ENCODE measurements around the gene RRAGD. TPM values are rescaled to one million over a fixed set of nuclear protein-coding genes. Genes with fewer than 3 reads are reported as not detected.

Gene RRAGD
- total and polyA plus RNA-seq, 2 experiments from 2014 or later: 7.0 to 20.1 TPM

GRCh38 chr6:89436226-89436625 lies 24.2 kb upstream of the RRAGD start:
- Histone ChIP-seq H2AFZ (no peak overlapping the region), H4K20me1 (replicated peaks; ENCODE audit: insufficient read depth) (no peaks in the 10 kb centered on the region; the same call in 1 of the 2 replicates), H3F3A (replicated peaks; ENCODE audit: low read depth) (no peaks in the 10 kb centered on the region), H3K4me2 (no peak overlapping the region), H3K9me2 (ENCODE audit: insufficient read depth) (no peaks in the 10 kb centered on the region), H3K4me3 (no peak overlapping the region), H3K27ac (ENCODE audit: low read depth) (no peak overlapping the region), H3K36me3 (ENCODE audit: insufficient read depth) (no peaks in the 10 kb centered on the region), H3K27me3 (ENCODE audit: insufficient read depth) (peaks cover 45% of the 10 kb centered on the region), H3K4me1 (ENCODE audit: insufficient read depth) (peaks cover 14% of the 10 kb centered on the region), H3K79me2 (replicated peaks; ENCODE audit: insufficient read depth) (no peaks in the 10 kb centered on the region; the same call in 1 of the 2 replicates)
- no peak for ATAC-seq
- peaks cover 17% of the 10 kb centered on the region for H3K4me1 Mint-ChIP-seq
- no peak overlapping the region for H3K27ac Mint-ChIP-seq
- no peaks in the 10 kb centered on the region; the same call in 2 of the 3 replicates for H3K36me3 Mint-ChIP-seq (ENCODE audit: low read depth)
- no peak for DNase-seq (ENCODE audit: low spot score)
- H3K9me3 Mint-ChIP-seq: peaks cover 4% of the 10 kb centered on the region; the same call in 1 of the 3 replicates
- H3K27me3 Mint-ChIP-seq (ENCODE audit: insufficient read depth, low read depth, poor library complexity): peaks cover 10% of the 10 kb centered on the region
- H3K4me3 Mint-ChIP-seq: no peak overlapping the region
- TF ChIP-seq POLR2AphosphoS5 (IDR thresholded peaks at IDR 0.05; ENCODE audit: low read depth) (no peak), EZH2phosphoT487 (IDR thresholded peaks at IDR 0.05; ENCODE audit: unreplicated experiment) (no peak), ZNF114 (CRISPR knock-in tag; IDR thresholded peaks at IDR 0.05) (no peak), ZNF331 (CRISPR knock-in tag; IDR thresholded peaks at IDR 0.05; ENCODE audit: low read depth) (no peak), JUNB (IDR thresholded peaks at IDR 0.05; ENCODE audit: unreplicated experiment) (no peak), EZH2 (IDR thresholded peaks at IDR 0.05; ENCODE audit: low read depth, unreplicated experiment) (no peak), REST (IDR thresholded peaks at IDR 0.05; ENCODE audit: unreplicated experiment) (no peak), NANOG (IDR thresholded peaks at IDR 0.05; ENCODE audit: borderline replicate concordance) (no peak), CREB1 (CRISPR knock-in tag; IDR thresholded peaks at IDR 0.05; ENCODE audit: low read depth) (no peak)

GRCh38 chr6:89434954-89435353 lies 22.9 kb upstream of the RRAGD start:
- no peaks in the 10 kb centered on the region; the same call in 2 of the 3 replicates for H3K36me3 Mint-ChIP-seq (ENCODE audit: low read depth)
- no peak overlapping the region for H3K27ac Mint-ChIP-seq
- Histone ChIP-seq H4K20me1 (replicated peaks; ENCODE audit: insufficient read depth) (no peaks in the 10 kb centered on the region), H3K36me3 (ENCODE audit: insufficient read depth) (no peaks in the 10 kb centered on the region), H3K4me3 (no peak overlapping the region), H3K79me2 (replicated peaks; ENCODE audit: insufficient read depth) (no peaks in the 10 kb centered on the region; the same call in 1 of the 2 replicates), H3K27ac (ENCODE audit: low read depth) (no peak overlapping the region), H3K4me1 (ENCODE audit: insufficient read depth) (peaks cover 14% of the 10 kb centered on the region), H3F3A (replicated peaks; ENCODE audit: low read depth) (no peaks in the 10 kb centered on the region), H3K4me2 (no peak overlapping the region), H3K27me3 (ENCODE audit: insufficient read depth) (peaks cover 37% of the 10 kb centered on the region), H3K9me2 (ENCODE audit: insufficient read depth) (no peaks in the 10 kb centered on the region), H2AFZ (no peak overlapping the region)
- peaks cover 16% of the 10 kb centered on the region for H3K27me3 Mint-ChIP-seq (ENCODE audit: insufficient read depth, low read depth, poor library complexity)
- H3K4me1 Mint-ChIP-seq: peaks cover 25% of the 10 kb centered on the region
- ATAC-seq (no peak), DNase-seq (ENCODE audit: low spot score) (no peak)
- no peaks in the 10 kb centered on the region for H3K9me3 Mint-ChIP-seq
- no peak overlapping the region for H3K4me3 Mint-ChIP-seq
- TF ChIP-seq STAT1 (IDR thresholded peaks at IDR 0.05; ENCODE audit: unreplicated experiment) (no peak), CTCF (conservative IDR thresholded peaks at IDR 0.05; ENCODE audit: low read depth in 2 of 2) (no peak), EZH2phosphoT487 (IDR thresholded peaks at IDR 0.05; ENCODE audit: unreplicated experiment) (no peak), CREB1 (CRISPR knock-in tag; IDR thresholded peaks at IDR 0.05; ENCODE audit: low read depth) (no peak)
